ENCODE data around the gene NDUFA6. TPM values are rescaled to one million over a fixed set of nuclear protein-coding genes. Genes with fewer than 3 reads are reported as not detected.

Gene NDUFA6
- total and polyA plus RNA-seq, 2 of the 13 experiments (the other 11 are each of a cell fraction or from before 2014, with no cell fraction given) = 68.5 to 87.8 TPM

DNA sequence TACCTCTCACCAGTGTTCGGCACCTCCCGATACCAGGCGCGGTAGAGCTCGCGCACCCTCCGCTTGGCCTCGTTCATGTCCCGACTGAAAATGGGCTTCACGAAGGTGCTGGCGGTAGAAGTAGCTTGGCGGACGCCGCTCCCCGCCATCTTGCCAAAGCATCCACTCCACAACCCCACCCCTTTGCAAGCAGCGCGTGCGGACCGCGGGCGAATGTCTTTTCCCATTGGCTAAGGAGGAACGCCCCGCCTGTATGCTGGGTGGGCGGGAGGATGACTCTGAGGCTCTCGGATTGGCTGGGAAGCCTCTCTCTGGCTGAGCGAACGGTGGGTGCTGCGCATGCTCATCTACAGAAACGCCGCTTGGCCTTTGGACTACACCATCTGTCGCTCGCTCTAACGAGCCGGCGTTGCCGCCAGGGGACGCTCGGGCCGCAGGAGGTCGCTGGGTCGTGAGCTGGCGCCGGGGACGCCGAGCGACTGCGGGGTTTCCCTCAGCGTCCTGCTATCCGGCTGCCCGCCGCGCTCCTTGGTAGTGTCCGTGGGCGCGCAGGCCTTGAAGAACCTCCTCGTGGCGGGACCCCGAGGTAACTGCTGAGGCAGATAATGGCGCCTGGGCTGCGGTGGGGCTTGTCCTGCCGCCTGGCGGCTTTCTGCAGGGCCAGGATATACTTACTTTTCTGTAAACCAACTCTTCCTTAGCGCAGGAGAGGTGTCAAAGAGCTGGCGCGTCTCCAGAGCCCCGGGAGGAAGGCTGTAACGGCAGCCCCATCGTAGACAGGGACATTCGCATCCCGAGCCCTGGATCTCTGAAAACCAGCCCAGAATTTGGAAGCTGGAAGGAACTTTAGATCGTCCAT is at the start of gene NDUFA6 (continued):
- TF ChIP-seq, protein P1, sequence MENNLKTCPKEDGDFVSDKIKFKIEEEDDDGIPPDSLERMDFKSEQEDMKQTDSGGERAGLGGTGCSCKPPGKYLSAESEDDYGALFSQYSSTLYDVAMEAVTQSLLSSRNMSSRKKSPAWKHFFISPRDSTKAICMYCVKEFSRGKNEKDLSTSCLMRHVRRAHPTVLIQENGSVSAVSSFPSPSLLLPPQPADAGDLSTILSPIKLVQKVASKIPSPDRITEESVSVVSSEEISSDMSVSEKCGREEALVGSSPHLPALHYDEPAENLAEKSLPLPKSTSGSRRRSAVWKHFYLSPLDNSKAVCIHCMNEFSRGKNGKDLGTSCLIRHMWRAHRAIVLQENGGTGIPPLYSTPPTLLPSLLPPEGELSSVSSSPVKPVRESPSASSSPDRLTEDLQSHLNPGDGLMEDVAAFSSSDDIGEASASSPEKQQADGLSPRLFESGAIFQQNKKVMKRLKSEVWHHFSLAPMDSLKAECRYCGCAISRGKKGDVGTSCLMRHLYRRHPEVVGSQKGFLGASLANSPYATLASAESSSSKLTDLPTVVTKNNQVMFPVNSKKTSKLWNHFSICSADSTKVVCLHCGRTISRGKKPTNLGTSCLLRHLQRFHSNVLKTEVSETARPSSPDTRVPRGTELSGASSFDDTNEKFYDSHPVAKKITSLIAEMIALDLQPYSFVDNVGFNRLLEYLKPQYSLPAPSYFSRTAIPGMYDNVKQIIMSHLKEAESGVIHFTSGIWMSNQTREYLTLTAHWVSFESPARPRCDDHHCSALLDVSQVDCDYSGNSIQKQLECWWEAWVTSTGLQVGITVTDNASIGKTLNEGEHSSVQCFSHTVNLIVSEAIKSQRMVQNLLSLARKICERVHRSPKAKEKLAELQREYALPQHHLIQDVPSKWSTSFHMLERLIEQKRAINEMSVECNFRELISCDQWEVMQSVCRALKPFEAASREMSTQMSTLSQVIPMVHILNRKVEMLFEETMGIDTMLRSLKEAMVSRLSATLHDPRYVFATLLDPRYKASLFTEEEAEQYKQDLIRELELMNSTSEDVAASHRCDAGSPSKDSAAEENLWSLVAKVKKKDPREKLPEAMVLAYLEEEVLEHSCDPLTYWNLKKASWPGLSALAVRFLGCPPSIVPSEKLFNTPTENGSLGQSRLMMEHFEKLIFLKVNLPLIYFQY (CRISPR knock-in tag; IDR thresholded peaks at IDR 0.05; ENCODE audit: borderline replicate concordance) = no peak
- TF ChIP-seq, protein P2, sequence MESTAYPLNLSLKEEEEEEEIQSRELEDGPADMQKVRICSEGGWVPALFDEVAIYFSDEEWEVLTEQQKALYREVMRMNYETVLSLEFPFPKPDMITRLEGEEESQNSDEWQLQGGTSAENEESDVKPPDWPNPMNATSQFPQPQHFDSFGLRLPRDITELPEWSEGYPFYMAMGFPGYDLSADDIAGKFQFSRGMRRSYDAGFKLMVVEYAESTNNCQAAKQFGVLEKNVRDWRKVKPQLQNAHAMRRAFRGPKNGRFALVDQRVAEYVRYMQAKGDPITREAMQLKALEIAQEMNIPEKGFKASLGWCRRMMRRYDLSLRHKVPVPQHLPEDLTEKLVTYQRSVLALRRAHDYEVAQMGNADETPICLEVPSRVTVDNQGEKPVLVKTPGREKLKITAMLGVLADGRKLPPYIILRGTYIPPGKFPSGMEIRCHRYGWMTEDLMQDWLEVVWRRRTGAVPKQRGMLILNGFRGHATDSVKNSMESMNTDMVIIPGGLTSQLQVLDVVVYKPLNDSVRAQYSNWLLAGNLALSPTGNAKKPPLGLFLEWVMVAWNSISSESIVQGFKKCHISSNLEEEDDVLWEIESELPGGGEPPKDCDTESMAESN (CRISPR knock-in tag; conservative IDR thresholded peaks at IDR 0.05) = peak; percentile 60
- TF ChIP-seq NFYC (CRISPR knock-in tag; IDR thresholded peaks at IDR 0.05) (peak; percentile 91), ZNF10 (CRISPR knock-in tag; IDR thresholded peaks at IDR 0.05; ENCODE audit: borderline replicate concordance, low read depth) (no peak), SIX4 (CRISPR knock-in tag; IDR thresholded peaks at IDR 0.05) (no peak), ZNF737 (CRISPR knock-in tag; IDR thresholded peaks at IDR 0.05; ENCODE audit: borderline replicate concordance) (no peak), YEATS4 (CRISPR knock-in tag; IDR thresholded peaks at IDR 0.05; ENCODE audit: borderline replicate concordance) (peak; percentile 84), ZNF709 (CRISPR knock-in tag; IDR thresholded peaks at IDR 0.05) (no peak; the same call in none of the 2 replicates), XBP1 (CRISPR knock-in tag; IDR thresholded peaks at IDR 0.05) (no peak), ZNF296 (CRISPR knock-in tag; conservative IDR thresholded peaks at IDR 0.05) (no peak), ZNF768 (CRISPR knock-in tag; IDR thresholded peaks at IDR 0.05) (peak; percentile 24; the same call in 1 of the 2 replicates), HNRNPLL (IDR thresholded peaks at IDR 0.05; ENCODE audit: low read depth, low read length, poor library complexity, severe bottlenecking) (peak; percentile 57), ZNF674 (CRISPR knock-in tag; IDR thresholded peaks at IDR 0.05; ENCODE audit: low read depth) (no peak), TBX2 (CRISPR knock-in tag; IDR thresholded peaks at IDR 0.05; ENCODE audit: borderline replicate concordance) (peak; percentile 70)
- TF ChIP-seq, protein P3, sequence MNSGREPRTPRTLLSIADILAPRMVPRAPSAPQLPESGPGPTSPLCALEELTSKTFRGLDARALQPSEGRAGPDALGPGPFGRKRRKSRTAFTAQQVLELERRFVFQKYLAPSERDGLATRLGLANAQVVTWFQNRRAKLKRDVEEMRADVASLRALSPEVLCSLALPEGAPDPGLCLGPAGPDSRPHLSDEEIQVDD (CRISPR knock-in tag; IDR thresholded peaks at IDR 0.05; ENCODE audit: borderline replicate concordance) = no peak
- TF ChIP-seq, protein P4, sequence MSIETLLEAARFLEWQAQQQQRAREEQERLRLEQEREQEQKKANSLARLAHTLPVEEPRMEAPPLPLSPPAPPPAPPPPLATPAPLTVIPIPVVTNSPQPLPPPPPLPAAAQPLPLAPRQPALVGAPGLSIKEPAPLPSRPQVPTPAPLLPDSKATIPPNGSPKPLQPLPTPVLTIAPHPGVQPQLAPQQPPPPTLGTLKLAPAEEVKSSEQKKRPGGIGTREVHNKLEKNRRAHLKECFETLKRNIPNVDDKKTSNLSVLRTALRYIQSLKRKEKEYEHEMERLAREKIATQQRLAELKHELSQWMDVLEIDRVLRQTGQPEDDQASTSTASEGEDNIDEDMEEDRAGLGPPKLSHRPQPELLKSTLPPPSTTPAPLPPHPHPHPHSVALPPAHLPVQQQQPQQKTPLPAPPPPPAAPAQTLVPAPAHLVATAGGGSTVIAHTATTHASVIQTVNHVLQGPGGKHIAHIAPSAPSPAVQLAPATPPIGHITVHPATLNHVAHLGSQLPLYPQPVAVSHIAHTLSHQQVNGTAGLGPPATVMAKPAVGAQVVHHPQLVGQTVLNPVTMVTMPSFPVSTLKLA (IDR thresholded peaks at IDR 0.05) = peak; percentile 84
- TF ChIP-seq, protein P5, sequence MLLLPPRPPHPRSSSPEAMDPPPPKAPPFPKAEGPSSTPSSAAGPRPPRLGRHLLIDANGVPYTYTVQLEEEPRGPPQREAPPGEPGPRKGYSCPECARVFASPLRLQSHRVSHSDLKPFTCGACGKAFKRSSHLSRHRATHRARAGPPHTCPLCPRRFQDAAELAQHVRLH (CRISPR knock-in tag; IDR thresholded peaks at IDR 0.05; ENCODE audit: borderline replicate concordance, low read depth) = peak; percentile 14; the same call in 1 of the 2 replicates
- TF ChIP-seq, protein P6, sequence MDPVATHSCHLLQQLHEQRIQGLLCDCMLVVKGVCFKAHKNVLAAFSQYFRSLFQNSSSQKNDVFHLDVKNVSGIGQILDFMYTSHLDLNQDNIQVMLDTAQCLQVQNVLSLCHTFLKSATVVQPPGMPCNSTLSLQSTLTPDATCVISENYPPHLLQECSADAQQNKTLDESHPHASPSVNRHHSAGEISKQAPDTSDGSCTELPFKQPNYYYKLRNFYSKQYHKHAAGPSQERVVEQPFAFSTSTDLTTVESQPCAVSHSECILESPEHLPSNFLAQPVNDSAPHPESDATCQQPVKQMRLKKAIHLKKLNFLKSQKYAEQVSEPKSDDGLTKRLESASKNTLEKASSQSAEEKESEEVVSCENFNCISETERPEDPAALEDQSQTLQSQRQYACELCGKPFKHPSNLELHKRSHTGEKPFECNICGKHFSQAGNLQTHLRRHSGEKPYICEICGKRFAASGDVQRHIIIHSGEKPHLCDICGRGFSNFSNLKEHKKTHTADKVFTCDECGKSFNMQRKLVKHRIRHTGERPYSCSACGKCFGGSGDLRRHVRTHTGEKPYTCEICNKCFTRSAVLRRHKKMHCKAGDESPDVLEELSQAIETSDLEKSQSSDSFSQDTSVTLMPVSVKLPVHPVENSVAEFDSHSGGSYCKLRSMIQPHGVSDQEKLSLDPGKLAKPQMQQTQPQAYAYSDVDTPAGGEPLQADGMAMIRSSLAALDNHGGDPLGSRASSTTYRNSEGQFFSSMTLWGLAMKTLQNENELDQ (CRISPR knock-in tag; IDR thresholded peaks at IDR 0.05; ENCODE audit: borderline replicate concordance) = no peak

All from HepG2 (cell line).